ES-I3 (cell line): Measurements from ENCODE around the gene COIL.
"Not testable (repeated sequence)": the region's sequence is repeated elsewhere in the genome, so short reads cannot be mapped to it uniquely, and the experiment has no call there.

Experiments used
- H3K36me3 ChIP-seq: 2 replicates; pipeline ENCODE4 v1.6.1; 2013; ENCODE audit warnings: mild to moderate bottlenecking, low read length, control low read depth, moderate library complexity; ENCODE audit not compliant: insufficient read depth
- H3K4me1 ChIP-seq: 2 replicates; pipeline ENCODE4 v1.6.1; 2013; ENCODE audit warnings: mild to moderate bottlenecking, control low read depth, low read length; ENCODE audit not compliant: insufficient read depth
- H3K9ac ChIP-seq: 2 replicates; pipeline ENCODE4 v1.6.1; 2013; ENCODE audit warnings: low read depth, mild to moderate bottlenecking, low read length, moderate library complexity
- H3K9me3 ChIP-seq: 2 replicates; pipeline ENCODE4 v1.6.1; 2013; ENCODE audit warnings: mild to moderate bottlenecking, low read length, moderate library complexity; ENCODE audit not compliant: control insufficient read depth, insufficient read depth

COIL gene

DNA sequence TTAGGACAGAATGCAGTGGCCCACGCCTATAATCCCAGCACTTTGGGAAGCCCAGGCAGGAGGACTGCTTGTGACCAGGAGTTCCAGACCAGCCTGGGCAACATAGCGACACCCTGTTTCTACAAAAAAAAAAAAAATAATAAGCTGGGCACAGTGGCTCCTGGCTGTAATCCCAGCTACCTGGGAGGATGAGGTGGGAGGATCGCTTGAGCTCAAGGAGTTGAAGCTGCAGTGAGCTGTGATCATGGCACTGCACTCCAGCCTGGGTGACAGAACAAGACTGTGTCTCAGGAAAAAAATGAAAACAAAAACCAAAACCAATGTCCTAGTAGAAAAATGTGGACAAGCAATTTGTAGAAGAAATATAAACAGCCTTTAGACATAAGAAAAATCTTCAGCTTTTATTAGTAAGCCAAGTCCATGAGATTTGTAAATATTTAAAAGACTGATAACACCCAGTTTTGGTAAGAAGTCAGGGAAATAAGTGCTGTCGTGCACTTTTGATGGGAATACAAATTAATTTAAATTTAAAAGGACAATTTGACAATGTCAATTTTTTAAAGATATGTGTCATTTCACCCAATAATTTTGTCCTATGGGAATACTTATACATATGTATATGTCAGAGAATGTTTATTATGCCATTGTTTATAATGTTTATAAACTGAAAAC, 28.2 kb upstream of the COIL start:
- H3K36me3 ChIP-seq: peaks cover 11% of the 10 kb centered on the region

DNA sequence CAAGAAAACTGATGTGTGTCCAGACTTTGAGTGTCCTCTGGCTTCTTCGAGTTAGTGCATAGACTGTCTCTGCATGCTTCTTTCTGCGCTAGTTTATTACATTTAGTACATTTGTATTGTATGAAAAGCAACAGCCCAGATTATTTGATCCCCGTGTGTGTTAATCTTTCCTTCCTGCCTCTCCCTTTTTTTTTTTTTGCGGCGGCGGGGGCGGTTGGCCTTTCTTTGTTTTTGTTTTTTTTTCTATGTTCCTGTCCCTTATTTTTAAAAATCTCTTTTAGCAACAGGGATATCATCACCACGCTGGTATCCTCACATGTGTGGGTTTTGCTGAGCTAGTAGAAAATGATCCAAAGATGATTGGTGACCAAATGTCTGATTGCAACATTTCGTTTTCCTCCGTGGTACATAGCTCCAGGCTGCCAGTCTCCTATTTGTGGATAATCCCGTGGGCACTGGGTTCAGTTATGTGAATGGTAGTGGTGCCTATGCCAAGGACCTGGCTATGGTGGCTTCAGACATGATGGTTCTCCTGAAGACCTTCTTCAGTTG, 26.5 kb upstream of the COIL start:
- H3K9ac ChIP-seq: no peak overlapping the region
- H3K36me3 ChIP-seq: peaks cover 11% of the 10 kb centered on the region
- H3K4me1 ChIP-seq: no peaks in the 10 kb centered on the region
- no peaks in the 10 kb centered on the region for H3K9me3 ChIP-seq

More for the DNA sequence above, 28.2 kb upstream of the COIL start:
- Histone ChIP-seq H3K9ac (no peak overlapping the region), H3K4me1 (no peaks in the 10 kb centered on the region), H3K9me3 (no peaks in the 10 kb centered on the region)

DNA sequence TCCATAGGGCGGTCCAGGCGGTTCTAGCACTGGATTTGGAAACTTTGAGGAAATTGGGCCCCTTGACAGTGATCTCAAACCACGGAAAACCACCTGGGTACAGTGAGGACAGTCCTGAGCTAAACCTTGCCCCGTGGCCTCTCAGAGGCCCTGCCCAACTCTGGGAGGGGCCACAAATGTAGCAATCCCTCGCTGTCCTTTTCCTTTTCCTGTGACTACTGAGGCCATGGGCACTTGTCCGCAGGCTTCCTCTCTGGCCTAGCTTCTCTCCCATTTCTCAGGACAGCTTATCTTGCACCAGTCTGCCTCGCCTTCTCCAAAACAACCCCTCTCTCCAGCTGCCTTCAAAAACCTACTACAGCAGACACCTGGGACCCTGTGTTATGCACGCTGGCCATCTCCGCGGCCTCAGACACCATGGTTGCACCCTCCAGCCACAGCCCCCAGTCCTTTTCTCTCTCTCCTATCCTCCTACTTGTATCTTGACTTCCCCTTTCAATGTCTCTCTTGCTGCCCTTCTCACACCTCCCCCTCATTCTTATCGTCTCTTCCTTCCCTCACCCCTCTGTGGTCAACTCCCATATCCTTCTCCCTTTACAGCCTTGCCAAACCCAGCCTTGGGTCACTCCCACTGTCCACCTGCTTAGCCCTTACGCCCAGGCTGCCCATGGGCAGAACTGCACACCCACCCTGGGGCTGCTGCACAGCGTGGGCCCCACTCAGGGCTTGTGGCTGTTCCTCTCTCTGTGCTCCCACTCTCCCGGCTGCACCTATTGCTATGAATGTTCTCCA, 24.7 kb upstream of the COIL start:
- Histone ChIP-seq H3K9ac (no peak overlapping the region), H3K9me3 (no peaks in the 10 kb centered on the region), H3K36me3 (peaks cover 7% of the 10 kb centered on the region), H3K4me1 (no peaks in the 10 kb centered on the region)

DNA sequence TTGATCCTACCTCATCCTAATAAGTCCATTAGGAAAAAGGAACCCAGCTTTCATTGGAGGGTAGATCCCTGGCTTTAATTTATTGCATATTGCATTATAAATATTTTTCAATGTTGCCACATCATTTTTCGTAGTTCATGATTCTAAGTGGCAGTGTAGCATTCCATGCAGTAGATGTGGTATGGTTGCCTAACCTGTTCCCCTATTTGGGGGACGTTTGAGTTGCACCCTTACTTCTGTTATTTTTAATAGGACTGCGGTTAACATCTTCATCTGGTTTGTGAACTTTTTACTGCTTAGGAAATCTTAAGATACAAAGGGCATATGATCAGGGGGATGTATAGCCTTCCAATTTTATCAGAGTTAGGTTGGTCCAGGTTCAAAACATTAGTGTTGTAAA, 22.5 kb upstream of the COIL start:
- no peaks in the 10 kb centered on the region for H3K9me3 ChIP-seq
- peaks cover 5% of the 10 kb centered on the region; the same call in 1 of the 2 replicates for H3K4me1 ChIP-seq
- no peak overlapping the region for H3K9ac ChIP-seq
- peaks cover 7% of the 10 kb centered on the region for H3K36me3 ChIP-seq

DNA sequence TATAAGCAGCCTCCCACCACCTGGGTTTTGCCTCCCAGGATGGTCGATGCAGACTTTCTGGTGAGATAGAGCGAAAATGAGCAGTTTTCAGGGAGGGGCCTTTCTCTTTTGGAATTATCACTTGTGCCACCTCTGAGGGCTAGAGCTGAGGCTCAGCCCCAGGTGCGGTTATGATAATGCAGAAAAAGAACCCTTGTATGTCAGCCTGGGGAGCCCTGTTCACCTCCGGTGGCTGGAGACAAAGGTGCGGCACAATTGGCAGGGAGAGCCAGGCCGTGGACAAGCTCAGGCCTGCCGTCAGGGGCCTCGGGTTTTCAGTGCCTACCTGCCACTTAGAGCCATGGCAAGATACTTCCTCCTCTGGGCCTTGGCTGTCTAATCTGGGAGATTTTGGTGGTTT, 21.5 kb upstream of the COIL start:
- no peak overlapping the region for H3K9ac ChIP-seq
- H3K4me1 ChIP-seq: peaks cover 5% of the 10 kb centered on the region; the same call in 1 of the 2 replicates

DNA sequence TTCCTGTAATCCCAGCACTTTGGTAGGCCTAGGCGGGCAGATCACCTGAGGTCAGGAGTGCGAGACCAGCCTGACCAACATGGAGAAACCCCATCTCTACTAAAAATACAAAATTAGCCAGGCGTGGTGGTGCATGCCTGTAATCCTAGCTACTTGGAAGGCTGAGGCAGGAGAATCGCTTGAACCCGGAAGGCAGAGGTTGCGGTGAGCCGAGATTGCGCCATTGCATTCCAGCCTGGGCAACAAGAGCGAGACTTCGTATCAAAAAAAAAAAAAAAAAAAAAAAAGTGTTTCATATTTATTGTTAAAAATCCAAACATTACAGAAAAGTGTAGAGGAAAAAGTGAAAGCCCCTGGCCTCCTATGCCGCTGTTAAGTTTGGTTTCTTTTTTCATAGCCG, 19.7 kb upstream of the COIL start:
- not testable (repeated sequence) for H3K9ac ChIP-seq, H3K4me1 ChIP-seq, H3K9me3 ChIP-seq, H3K36me3 ChIP-seq

More for the DNA sequence above, 21.5 kb upstream of the COIL start:
- H3K9me3 ChIP-seq: no peaks in the 10 kb centered on the region
- H3K36me3 ChIP-seq: no peaks in the 10 kb centered on the region

DNA sequence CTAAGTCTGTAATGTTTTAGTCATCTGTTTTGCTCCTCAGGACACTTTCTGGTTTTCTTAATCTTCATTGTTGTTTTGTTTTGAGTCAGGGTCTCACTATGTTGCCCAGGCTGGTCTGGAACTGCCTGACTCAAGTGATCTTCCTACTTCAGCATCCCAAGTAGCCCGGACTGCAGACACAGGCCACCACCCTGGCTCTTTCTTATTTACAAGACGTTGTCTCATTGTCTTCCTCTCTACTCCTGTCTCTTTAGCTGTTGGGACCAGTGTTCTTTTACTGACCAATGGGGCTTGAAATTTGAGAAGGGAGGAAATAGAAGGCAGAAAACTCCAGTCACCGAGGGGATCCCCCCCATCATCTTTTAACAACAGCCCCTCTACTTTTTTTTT, 18.2 kb upstream of the COIL start:
- Histone ChIP-seq H3K9me3 (no peaks in the 10 kb centered on the region), H3K9ac (peak overlapping the region; percentile 66; the same call in 1 of the 2 replicates), H3K36me3 (no peaks in the 10 kb centered on the region), H3K4me1 (peaks cover 9% of the 10 kb centered on the region; the same call in 1 of the 2 replicates)

DNA sequence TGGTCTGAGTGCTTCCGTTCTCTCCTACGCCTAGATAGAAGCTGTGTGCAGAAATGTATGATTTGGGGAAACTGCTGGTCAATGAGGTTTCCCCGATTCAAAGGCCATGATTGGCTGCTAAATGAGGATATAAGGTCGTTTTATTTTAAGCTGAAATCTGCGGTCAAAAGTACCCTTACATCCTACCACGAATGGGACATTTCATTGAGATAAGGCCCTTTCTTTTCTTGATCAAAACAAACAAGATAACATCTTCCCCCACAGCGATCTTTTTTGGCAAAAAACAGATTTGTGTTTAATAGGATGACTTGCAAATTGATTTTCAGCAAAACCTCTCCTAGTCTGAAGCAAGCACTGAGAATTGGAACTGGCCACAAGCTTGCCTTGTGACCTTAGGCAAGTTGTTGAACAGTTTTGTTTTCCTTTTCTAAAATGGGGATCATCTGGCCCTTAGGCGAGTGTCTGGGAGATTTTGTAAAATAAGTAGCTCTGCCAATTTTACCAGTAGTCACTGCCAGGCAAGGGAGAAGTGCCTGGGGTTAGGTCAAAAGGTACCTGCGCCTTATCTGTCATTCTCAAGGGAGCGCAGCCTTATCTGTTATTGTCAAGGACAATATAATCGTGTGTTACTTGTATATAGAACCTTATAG, 17.7 kb upstream of the COIL start:
- H3K4me1 ChIP-seq: peaks cover 9% of the 10 kb centered on the region; the same call in 1 of the 2 replicates
- H3K36me3 ChIP-seq: no peaks in the 10 kb centered on the region
- no peaks in the 10 kb centered on the region for H3K9me3 ChIP-seq
- peak overlapping the region; percentile 66 for H3K9ac ChIP-seq

DNA sequence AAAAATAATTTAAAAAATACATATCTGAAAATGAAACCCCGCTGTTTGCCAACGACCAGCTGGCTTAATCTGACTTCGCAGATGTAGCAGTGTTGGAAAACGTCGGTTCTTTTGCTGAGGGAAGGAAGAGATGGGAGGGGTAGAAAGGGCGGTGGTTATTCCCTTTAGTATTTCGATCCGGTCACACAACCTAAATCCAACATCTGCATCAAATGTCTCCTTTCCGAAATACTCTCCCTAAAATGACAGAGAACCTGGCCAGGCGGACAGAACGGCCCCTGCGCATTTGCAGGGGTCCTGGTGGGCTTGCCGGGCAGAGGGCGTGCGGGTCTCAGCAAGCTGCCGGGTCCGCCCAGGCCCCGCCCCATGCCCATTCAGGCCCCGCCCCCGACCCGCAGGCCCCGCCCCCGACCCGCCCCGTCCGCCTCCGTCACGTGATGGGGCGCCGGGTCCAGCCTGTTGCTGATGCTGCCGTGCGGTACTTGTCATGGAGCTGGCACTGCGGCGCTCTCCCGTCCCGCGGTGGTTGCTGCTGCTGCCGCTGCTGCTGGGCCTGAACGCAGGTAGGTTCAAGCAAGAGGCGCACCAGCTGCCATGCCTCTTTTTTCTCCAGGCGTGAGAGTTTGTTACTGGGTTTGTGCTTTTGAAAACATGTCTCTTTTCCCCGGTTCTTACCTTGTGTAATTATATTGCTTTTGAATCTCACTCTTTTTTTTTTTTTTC, 17.0 kb upstream of the COIL start, which contains the start of gene SCPEP1:
TSS of gene SCPEP1 (plus strand) at position 459 of the 723 bp plus-strand sequence. CDS start at position 488, 29 bp downstream.
- Histone ChIP-seq H3K36me3 (no peaks in the 10 kb centered on the region), H3K4me1 (peaks cover 9% of the 10 kb centered on the region; the same call in 1 of the 2 replicates), H3K9me3 (no peaks in the 10 kb centered on the region), H3K9ac (peak within 1 kb of the TSS; percentile 84)

DNA sequence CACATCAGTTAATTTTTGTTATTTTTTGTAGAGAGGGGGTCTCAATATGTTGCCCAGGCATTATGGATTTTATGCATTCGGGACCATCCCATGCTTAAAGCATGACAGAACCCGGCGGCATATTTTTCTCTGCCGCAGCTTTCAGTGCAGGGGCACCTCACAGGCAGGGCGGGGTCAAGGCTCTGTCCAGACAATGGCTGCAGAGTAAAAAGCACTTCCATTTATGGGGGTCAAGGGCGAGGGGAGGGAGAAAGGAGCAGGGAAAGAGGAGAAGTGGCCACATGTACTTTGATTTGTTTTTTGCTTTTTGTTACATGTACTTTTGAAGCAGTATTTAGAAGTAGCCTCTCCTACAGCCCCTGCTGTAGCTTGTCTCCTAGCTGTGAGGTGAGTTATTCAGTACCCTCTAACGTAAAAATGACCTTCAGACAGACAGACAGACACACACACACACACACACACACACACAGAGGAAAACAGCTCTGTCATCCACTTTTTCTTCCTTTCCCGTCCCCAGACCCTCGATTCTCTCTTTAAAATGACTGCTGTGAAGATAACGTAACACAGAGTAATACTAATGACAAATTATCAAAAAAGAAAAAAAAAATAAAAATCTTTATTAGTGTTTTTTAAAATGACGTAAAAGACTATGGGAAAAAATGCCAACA, 16.2 kb upstream of the COIL start:
- Histone ChIP-seq H3K9ac (peak overlapping the region; percentile 84; the same call in 1 of the 2 replicates), H3K36me3 (no peaks in the 10 kb centered on the region), H3K9me3 (peaks cover 2% of the 10 kb centered on the region; the same call in 1 of the 2 replicates), H3K4me1 (peaks cover 9% of the 10 kb centered on the region; the same call in 1 of the 2 replicates)

DNA sequence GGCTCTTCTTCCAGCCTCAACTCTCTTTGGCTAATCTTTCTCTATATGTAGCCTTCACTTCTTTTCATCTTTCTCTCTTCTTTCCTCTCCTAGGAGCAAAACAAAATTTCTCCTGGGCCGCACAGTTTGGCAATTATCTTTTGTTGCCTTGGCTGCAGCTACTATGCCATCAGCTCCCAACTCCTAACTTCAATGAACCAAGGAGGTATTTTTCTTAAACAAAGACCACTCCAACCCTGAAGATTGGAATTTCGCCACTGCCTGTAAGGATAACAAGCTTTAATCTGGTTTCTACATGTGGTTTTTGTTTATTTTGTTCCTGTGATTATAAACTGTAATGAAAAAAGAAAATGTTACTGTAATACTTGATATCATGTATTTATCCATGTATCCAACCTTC, 14.8 kb upstream of the COIL start:
- Histone ChIP-seq H3K9ac (no peak overlapping the region), H3K9me3 (peaks cover 4% of the 10 kb centered on the region)

DNA sequence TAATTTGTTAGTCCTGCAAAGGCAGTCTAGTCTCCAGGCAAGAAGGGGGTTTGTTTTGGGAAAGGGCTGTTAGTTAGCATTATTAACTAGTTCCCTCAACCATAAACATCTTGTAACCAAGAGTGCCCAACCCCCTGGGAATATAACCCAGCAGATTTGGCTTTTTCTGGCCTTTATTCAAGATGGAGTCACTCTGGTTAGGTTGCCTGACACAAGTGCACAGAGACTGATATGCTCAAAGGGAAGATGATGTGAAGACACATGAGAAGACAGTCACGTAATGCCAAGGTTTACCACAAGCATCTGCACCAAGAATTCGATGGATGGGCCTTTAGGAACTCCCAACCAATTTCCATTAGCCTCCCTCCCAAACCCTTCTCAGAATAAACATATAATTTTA, 13.2 kb upstream of the COIL start:
- H3K9me3 ChIP-seq: peaks cover 8% of the 10 kb centered on the region
- H3K4me1 ChIP-seq: peaks cover 9% of the 10 kb centered on the region; the same call in 1 of the 2 replicates
- no peaks in the 10 kb centered on the region for H3K36me3 ChIP-seq
- no peak overlapping the region for H3K9ac ChIP-seq

More for the DNA sequence above, 14.8 kb upstream of the COIL start:
- peaks cover 9% of the 10 kb centered on the region; the same call in 1 of the 2 replicates for H3K4me1 ChIP-seq
- H3K36me3 ChIP-seq: no peaks in the 10 kb centered on the region

DNA sequence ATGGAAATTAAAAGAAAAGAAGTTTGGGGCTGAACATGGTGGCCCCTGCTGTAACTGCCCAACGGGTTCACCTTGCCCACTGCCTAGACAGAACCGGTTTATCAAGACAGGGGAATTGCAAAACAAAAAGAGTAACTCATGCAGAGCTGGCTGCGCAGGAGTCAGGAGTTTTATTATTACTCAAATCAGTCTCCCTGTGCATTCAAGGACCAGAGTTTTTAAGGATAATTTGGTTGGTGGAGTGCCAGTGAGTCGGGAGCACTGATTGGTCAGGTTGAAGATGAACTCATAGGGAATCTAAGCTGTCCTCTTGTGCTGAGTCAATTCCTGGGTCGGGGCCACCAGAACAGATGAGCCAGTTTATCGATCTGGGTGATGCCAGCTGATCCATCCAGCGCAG, 12.7 kb upstream of the COIL start:
- no peaks in the 10 kb centered on the region for H3K36me3 ChIP-seq
- H3K4me1 ChIP-seq: 0 out of 2 replicates have a peak, but pooled peaks cover 5% of the 10 kb centered on the region
- peaks cover 8% of the 10 kb centered on the region for H3K9me3 ChIP-seq
- no peak overlapping the region for H3K9ac ChIP-seq
